ENCODE data around the gene MBD6.

The MBD6 gene

DNA sequence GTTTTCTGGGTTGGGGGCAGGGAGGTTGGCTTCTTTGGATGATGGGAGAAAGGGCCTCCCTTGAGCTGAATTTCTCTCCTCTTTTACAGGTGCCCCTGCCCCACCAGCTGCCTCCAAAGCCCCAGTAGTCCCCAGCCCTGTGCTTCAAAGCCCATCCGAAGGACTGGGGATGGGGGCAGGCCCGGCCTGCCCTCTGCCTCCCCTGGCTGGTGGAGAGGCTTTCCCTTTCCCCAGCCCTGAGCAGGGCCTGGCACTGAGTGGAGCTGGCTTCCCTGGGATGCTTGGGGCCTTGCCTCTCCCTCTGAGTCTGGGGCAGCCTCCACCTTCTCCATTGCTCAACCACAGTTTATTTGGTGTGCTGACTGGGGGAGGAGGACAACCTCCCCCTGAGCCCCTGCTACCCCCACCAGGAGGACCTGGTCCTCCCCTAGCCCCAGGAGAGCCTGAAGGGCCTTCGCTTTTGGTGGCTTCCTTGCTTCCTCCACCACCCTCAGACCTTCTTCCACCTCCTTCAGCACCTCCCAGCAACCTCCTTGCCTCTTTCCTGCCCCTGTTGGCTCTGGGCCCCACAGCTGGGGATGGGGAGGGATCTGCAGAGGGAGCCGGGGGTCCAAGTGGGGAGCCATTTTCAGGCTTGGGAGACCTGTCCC is 4.0 kb downstream of the MBD6 start:
- in situ Hi-C loops (cut with HindIII; ENCODE audit: low pct_ligation_motif_present, low sequenced_read_pairs): no loop called here
- no peak overlapping the region for H3K27ac ChIP-seq
- no peak for DNase-seq
- H3K36me3 ChIP-seq (replicated peaks): peaks cover 52% of the 10 kb centered on the region
- no peaks in the 10 kb centered on the region for H3K27me3 ChIP-seq (replicated peaks)
- TF ChIP-seq, protein P1, sequence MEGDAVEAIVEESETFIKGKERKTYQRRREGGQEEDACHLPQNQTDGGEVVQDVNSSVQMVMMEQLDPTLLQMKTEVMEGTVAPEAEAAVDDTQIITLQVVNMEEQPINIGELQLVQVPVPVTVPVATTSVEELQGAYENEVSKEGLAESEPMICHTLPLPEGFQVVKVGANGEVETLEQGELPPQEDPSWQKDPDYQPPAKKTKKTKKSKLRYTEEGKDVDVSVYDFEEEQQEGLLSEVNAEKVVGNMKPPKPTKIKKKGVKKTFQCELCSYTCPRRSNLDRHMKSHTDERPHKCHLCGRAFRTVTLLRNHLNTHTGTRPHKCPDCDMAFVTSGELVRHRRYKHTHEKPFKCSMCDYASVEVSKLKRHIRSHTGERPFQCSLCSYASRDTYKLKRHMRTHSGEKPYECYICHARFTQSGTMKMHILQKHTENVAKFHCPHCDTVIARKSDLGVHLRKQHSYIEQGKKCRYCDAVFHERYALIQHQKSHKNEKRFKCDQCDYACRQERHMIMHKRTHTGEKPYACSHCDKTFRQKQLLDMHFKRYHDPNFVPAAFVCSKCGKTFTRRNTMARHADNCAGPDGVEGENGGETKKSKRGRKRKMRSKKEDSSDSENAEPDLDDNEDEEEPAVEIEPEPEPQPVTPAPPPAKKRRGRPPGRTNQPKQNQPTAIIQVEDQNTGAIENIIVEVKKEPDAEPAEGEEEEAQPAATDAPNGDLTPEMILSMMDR (IDR thresholded peaks at IDR 0.05; ENCODE audit: low read depth, low read length, missing control alignments): no peak
- H3K4me3 ChIP-seq (ENCODE audit: low read depth, low read length): no peak overlapping the region

DNA sequence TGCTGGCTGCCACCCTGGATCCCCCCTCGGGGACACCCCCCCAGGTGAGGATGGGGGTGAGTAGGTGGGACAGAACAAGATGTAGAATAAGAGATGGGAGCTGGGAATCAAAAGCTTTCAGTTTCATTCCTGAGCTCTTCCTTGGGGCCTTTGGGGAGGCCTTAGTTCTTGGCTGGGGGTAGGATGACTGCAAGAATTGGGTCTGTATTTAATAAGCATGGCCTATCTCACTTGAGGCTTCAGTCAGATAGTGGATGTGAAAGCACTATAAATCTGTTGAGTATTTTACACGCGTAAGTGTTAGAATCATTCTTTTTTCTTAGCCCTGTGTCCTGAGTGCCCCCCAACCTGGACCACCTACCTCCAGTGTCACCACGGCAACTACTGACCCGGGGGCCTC is 4.6 kb downstream of the MBD6 start:
- H3K36me3 ChIP-seq (replicated peaks): peaks cover 58% of the 10 kb centered on the region
- H3K27ac ChIP-seq: no peak overlapping the region
- no peaks in the 10 kb centered on the region for H3K27me3 ChIP-seq (replicated peaks)
- H3K4me3 ChIP-seq (ENCODE audit: low read depth, low read length): no peak overlapping the region
- TF ChIP-seq, protein P1 (IDR thresholded peaks at IDR 0.05; ENCODE audit: low read depth, low read length, missing control alignments): no peak
- in situ Hi-C loops (cut with HindIII; ENCODE audit: low pct_ligation_motif_present, low sequenced_read_pairs): no loop called here
- DNase-seq: no peak

DNA sequence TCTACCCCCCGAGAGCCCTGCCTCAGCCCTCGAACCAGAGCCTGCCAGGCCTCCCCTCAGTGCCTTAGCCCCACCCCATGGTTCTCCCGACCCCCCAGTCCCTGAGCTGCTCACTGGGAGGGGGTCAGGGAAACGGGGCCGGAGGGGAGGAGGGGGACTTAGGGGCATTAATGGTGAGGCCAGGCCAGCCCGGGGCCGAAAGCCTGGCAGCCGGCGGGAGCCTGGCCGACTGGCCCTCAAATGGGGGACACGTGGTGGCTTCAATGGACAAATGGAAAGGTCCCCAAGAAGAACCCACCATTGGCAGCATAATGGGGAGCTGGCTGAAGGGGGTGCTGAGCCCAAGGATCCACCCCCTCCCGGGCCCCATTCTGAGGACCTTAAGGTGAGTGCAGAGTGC is 5.6 kb downstream of the MBD6 start:
- no peaks in the 10 kb centered on the region for H3K27me3 ChIP-seq (replicated peaks)
- H3K36me3 ChIP-seq (replicated peaks): peaks cover 67% of the 10 kb centered on the region
- DNase-seq: no peak
- TF ChIP-seq, protein P1 (IDR thresholded peaks at IDR 0.05; ENCODE audit: low read depth, low read length, missing control alignments): no peak
- H3K27ac ChIP-seq: no peak overlapping the region
- H3K4me3 ChIP-seq (ENCODE audit: low read depth, low read length): no peak overlapping the region
- in situ Hi-C loops (cut with HindIII; ENCODE audit: low pct_ligation_motif_present, low sequenced_read_pairs): no loop called here

DNA sequence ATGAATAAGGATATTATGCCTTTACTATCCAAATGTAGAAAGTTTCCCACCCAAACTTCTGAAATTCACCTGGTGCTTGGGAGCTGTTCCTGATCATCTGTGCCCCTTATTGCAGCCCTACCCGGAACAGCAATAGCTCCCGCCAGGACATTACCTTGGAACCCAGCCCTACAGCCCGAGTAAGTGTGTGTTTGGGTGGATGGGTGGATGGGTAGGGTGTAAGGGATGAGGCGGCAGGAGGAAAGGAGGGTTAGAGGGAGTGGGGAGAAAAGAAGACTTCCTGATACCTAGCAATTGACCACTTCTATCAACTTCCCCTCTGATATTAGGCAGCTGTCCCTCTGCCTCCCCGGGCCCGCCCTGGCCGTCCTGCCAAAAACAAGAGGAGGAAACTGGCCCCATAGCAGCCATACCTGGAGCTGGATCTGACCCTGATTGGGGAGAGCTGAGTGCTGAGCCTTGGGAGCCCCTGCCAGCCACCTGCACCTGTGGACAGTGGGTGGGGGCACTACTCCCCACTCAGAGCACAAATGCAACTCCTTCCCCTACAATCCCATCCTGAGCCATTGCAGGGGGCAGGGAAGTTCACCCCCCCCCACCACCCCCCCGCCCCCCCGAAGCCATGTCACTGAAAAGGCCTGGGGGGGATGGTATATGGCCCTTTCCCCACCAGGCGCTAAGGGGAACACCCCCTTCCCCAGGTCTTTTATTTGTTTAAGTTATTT is 6.4 kb downstream of the MBD6 start:
- in situ Hi-C loops (cut with HindIII; ENCODE audit: low pct_ligation_motif_present, low sequenced_read_pairs): no loop called here
- H3K27ac ChIP-seq: no peak overlapping the region
- no peaks in the 10 kb centered on the region for H3K27me3 ChIP-seq (replicated peaks)
- TF ChIP-seq, protein P1 (IDR thresholded peaks at IDR 0.05; ENCODE audit: low read depth, low read length, missing control alignments): no peak
- peaks cover 73% of the 10 kb centered on the region for H3K36me3 ChIP-seq (replicated peaks)
- no peak overlapping the region for H3K4me3 ChIP-seq (ENCODE audit: low read depth, low read length)
- DNase-seq: no peak

DNA sequence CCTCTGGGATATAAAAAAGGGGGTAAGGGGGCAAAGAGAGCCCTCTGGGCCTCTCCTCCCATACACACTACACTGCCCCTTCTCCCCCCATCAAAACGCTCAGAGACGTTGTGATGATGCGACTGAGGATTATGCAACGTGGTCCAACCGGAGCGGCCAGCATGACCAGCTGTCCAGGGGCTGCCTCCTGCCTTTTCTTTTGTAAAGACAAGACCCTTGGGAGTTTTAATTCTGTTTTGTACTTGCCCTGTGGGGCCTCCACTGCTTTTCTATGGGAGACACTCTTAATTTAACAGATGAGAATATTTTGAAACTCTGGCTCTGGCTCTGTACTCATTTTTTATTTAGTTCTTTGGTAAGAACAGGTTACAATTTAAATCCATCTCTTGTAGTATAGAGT is 7.2 kb downstream of the MBD6 start:
- Histone ChIP-seq H3K4me3 (ENCODE audit: low read depth, low read length) (no peak overlapping the region), H3K36me3 (replicated peaks) (peaks cover 77% of the 10 kb centered on the region), H3K27me3 (replicated peaks) (no peaks in the 10 kb centered on the region), H3K27ac (no peak overlapping the region)
- DNase-seq: no peak
- TF ChIP-seq, protein P1 (IDR thresholded peaks at IDR 0.05; ENCODE audit: low read depth, low read length, missing control alignments): no peak
- in situ Hi-C loops (cut with HindIII; ENCODE audit: low pct_ligation_motif_present, low sequenced_read_pairs): no loop called here

All from brain microvascular endothelial cell (primary cell).